Suppressor macrophage treated with lipopolysaccharide for 1 hour (primary cell): ENCODE results near the gene LRRC32.
"Not testable (repeated sequence)": the region's sequence is repeated elsewhere in the genome, so short reads cannot be mapped to it uniquely, and the experiment has no call there.

Experiments used
- DNase-seq, 3 donors: peaks; one replicate each; pipeline ENCODE4 v3.0.0-alpha.2; 2020 to 2022

The LRRC32 gene

DNA sequence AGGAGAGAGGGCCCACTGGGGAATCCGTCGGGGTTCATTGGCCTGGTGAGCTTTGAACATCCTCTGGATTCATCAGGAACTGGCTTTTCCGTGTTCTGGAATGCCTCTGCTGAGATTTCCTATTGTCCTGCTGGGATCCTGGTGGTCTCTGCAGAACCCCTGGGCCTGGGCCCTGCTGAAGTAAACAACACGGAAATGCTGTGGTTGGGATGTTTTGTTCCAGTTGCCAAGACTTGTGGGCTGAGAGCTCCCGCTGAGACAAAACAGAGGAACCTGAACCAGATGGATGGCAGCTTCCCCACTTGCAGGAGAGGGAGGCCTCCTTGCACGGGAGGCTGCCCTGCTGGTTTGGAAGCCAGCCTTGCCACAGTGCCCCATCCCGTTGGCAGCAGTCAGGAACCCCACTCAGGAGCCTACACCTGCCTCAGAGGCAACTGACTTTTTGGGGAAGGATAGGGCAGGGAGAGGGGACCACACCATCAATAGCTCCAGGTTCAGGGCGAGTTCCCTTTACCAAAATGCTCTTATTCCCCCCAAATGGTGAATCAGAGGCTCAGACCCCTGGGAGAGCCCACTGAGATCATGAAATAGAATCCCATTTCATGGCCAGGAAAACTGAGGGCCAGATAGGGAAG, 60.7 kb downstream of the LRRC32 start:
- DNase-seq = peak in 1 of 3 donors; percentile 16

DNA sequence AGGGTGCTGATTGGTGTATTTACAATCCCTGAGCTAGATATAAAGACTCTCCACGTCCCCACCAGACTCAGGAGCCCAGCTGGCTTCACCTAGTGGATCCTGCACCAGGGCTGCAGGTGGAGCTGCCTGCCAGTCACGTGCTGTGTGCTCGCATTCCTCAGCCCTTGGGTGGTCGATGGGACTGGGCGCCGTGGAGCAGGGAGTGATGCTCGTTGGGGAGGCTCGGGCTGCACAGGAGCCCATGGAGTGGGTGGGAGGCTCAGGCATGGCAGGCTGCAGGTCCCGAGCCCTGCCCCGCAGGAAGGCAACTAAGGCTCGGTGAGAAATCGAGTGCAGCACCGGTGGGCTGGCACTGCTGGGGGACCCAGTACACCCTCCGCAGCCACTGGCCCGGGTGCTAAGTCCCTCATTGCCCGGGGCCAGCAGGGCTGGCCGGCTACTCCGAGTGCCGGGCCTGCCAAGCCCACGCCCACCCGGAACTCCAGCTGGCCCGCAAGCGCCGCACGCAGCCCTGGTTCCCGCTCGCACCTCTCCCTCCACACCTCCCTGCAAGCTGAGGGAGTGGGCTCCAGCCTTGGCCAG, 61.6 kb downstream of the LRRC32 start:
- not testable (repeated sequence) for DNase-seq

DNA sequence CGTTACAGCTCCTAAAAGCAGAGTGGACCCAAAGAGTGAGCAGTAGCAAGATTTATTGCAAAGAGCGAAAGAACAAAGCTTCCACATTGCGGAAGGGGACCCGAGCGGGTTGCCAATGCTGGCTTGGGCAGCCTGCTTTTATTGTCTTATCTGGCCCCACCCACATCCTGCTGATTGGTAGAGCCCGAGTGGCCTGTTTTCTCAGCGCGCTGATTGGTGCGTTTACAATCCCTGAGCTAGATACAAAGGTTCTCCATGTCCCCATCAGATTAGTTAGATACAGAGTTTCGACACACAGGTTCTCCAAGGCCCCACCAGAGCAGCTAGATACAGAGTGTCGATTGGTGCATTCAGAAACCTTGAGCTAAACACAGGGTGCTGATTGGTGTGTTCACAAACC, 62.3 kb downstream of the LRRC32 start:
- not testable (repeated sequence) for DNase-seq
